NCI-H345 (cell line): ENCODE results near the gene LMO7.
"Not testable (repeated sequence)": the region's sequence is repeated elsewhere in the genome, so short reads cannot be mapped to it uniquely, and the experiment has no call there.

ENCODE experiments used
- DNase-seq: peaks from one replicate; lab custom pipeline; 2025; lab: John Stamatoyannopoulos, UW

Gene LMO7

GRCh38 chr13:75743072-75743471, 106.9 kb downstream of the LMO7 start:
- DNase-seq, result not testable (repeated sequence)

- no peak for DNase-seq
Observed at GRCh38 chr13:75744127-75744526, 108.0 kb downstream of the LMO7 start.

DNA sequence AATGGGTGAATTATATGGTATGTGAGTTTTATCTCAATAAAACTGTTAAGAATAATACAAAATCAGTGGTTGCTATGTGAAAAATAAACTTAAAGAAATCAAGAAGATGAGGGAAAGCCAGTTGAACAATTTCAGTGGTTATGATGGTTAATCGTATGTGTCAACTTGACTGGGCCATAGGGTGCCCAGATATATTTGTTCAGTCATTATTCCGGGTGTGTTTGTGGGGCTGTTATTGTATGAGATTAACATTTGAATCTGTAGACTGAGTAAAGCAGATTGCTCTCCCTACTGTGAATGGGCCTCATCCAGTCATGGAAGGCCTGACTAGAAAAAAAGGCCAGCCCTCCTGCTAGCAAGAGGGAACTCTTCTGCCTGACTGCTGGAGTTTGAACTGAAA, 109.3 kb downstream of the LMO7 start:
- DNase-seq, result no peak

DNA sequence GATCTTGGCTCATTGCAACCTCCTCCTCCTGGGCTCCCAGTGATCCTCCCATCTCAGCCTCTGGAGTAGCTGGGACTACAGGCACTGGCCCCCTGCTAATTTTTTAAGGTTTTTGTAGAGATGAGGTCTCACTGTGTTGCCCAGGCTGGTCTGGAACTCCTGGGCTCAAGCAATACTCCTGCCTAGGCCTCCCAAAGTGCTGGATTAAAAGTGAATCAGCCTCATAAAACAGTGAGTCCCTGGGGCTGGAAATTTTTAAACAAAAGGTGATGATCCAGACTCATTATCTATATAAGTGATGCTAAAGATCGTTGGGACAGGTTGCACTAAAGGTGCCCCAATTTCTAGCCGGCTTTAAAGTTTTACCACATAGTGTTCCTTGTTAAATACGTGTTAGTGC, 112.7 kb downstream of the LMO7 start:
- DNase-seq, result no peak

GRCh38 chr13:75749407-75749806, 113.3 kb downstream of the LMO7 start:
- DNase-seq, result peak; percentile 13

GRCh38 chr13:75751350-75751749, 115.2 kb downstream of the LMO7 start:
- no peak for DNase-seq

GRCh38 chr13:75752826-75753225, 116.7 kb downstream of the LMO7 start:
- no peak for DNase-seq

- DNase-seq, result no peak
Observed at GRCh38 chr13:75754936-75755335, 118.8 kb downstream of the LMO7 start.

- DNase-seq, result no peak
Observed at GRCh38 chr13:75757336-75757735, 121.2 kb downstream of the LMO7 start.

- no peak for DNase-seq
Observed at GRCh38 chr13:75759531-75759930, 123.4 kb downstream of the LMO7 start.

- DNase-seq, result peak; percentile 82
Observed at GRCh38 chr13:75760131-75761021, 124.2 kb downstream of the LMO7 start.

- DNase-seq, result no peak
Observed at GRCh38 chr13:75761369-75761768, 125.2 kb downstream of the LMO7 start.

GRCh38 chr13:75762076-75762937, 126.2 kb downstream of the LMO7 start:
- no peak for DNase-seq

DNA sequence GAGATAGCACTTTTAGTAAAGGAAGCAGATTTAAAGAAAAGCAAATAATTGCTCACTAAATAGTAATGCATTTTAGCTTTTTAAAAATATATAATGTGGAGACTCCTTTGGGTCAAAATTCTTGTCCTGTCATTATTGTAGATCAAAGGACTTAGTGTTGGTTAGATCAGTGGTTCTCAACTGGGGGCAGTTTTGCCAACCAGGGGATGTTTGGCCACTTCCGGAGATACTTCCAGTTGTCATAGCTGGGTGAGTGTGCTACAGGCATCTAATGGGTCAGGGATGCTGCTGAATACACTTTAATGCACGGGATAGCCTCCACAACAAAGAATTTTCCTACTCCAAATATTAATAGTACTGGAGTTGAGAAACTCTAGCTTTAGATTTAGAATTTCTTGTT, 126.8 kb downstream of the LMO7 start:
- DNase-seq, result no peak

DNA sequence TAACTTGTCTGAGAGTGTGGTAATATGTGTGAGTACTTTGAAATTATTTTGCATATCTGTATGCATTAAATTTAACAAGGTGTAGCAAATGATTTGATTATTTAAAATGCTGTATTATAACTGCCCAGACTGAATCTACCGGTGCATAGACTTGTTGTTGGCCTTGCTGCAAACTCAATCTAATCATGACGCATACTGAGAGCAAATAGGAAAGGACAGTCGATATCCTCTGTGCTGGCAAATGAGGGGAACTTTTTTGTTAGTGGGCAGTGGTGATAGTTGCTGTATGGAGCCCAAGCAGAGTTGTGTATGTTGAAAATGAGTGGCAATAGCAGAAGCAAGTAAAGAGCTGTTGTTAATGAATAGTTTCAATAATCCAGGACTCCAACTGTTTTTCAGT, 127.4 kb downstream of the LMO7 start:
- no peak for DNase-seq

DNA sequence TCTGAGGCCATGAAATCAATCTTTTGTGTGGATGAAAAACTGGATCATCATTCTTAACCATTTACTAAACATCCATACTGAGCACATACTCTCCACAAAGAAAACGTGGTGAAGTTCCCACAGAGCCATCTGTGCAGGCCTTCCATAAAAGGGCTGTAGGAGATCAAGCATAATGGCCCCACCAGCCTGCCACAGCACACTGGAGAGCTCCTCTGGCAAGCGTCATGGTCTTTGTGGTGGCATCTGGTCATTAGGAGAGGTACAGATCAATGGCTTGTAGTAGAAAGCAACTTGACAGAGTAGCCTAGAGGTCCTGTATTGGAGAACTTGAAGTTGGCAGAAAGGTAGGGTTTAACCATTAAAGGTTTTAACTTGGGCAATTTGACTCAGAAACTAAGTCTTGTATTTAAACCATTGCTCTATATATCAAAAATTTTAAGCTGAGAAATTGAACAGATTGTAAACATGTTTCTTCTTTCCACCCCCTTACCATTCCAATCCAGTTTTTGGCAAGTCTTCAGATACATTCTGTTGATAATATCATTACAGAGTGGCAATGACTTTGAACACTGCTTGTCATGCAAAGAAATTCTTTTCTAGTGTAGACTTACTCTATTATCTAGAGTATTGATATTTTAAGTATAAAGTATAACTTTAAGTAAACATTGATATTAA, 128.3 kb downstream of the LMO7 start:
- no peak for DNase-seq

DNA sequence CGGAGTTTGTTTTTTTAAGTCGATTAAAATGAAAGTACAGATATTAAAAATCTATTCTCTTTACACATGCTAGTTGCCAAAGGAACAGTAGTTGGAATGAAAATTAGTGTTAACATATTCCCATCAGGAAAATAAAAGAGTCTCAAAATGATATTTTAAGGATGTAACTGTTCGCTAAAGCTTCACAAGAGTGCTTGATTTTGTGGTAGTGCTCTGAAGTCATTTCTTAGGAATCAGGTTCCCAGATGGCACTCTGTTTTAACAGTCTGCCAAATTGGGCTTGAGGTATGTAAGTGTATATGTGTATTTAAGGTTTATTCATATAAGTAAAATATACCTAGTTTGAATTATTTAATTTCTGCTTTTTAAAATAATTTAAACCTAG, 128.8 kb downstream of the LMO7 start:
- no peak for DNase-seq

GRCh38 chr13:75766636-75767035, 130.5 kb downstream of the LMO7 start:
- DNase-seq, result no peak

- DNase-seq, result no peak
Observed at GRCh38 chr13:75769141-75769905, 133.2 kb downstream of the LMO7 start.

- no peak for DNase-seq
Observed at GRCh38 chr13:75770164-75770563, 134.0 kb downstream of the LMO7 start.

GRCh38 chr13:75770592-75771011, 134.5 kb downstream of the LMO7 start:
- no peak for DNase-seq

- no peak for DNase-seq
Observed at GRCh38 chr13:75771226-75771625, 135.1 kb downstream of the LMO7 start.
